Keratinocyte (primary cell): ENCODE data around the gene HAO2. TPM values are rescaled to one million over a fixed set of nuclear protein-coding genes. Genes with fewer than 3 reads are reported as not detected.

Source experiments
- DNase-seq: peaks from one replicate; pipeline ENCODE4 v3.0.0-alpha.2; 2011; ENCODE audit warnings: low read depth, missing footprints, low spot score
- FAIRE-seq: peaks from 2 replicates; lab custom pipeline; 2011; peaks lifted over from hg19 to GRCh38; lab: Jason Lieb, UNC
- H2AFZ ChIP-seq: 2 replicates; pipeline ENCODE4 v1.6.0; 2012; ENCODE audit warnings: low read length, control low read depth, inconsistent platforms; ENCODE audit not compliant: control insufficient read depth
- H3K27ac ChIP-seq: 2 replicates; pipeline ENCODE4 v1.5.1; 2011; ENCODE audit warnings: low read length; ENCODE audit not compliant: control insufficient read depth, insufficient read depth
- H3K27me3 ChIP-seq: 3 replicates; pipeline ENCODE4 v1.6.0; 2011; ENCODE audit warnings: low read length; ENCODE audit not compliant: control insufficient read depth, insufficient read depth; ENCODE audit errors: extremely low read depth
- H3K36me3 ChIP-seq, 2 experiments: 2 replicates in 1 of 2; 3 replicates in 1 of 2; pipeline ENCODE4 v1.5.1; 2011; ENCODE audit warnings: low read length in 2 of 2, mild to moderate bottlenecking in 1 of 2; ENCODE audit not compliant: control insufficient read depth in 2 of 2, insufficient read depth in 2 of 2; ENCODE audit errors: extremely low read depth in 1 of 2
- H3K4me1 ChIP-seq: 3 replicates; pipeline ENCODE4 v1.5.1; 2011; ENCODE audit warnings: low read length; ENCODE audit not compliant: control insufficient read depth, insufficient read depth; ENCODE audit errors: extremely low read depth
- H3K4me2 ChIP-seq: 3 replicates; pipeline ENCODE4 v1.6.0; 2011; ENCODE audit warnings: low read depth, low read length; ENCODE audit not compliant: control insufficient read depth, insufficient read depth; ENCODE audit errors: extremely low read depth
- H3K4me3 ChIP-seq, 3 experiments: fragments of 200-600 bp in 1 of 3; sonication (generic) in 1 of 3; 2 replicates in 2 of 3; 3 replicates in 1 of 3; pipeline ENCODE4 v1.5.1; 2011 to 2016; ENCODE audit warnings: low read length in 3 of 3, mild to moderate bottlenecking in 3 of 3, control low read depth in 2 of 3, inconsistent platforms in 1 of 3, low read depth in 1 of 3, mixed read lengths in 1 of 3, mixed run types in 1 of 3, moderate library complexity in 1 of 3; ENCODE audit not compliant: control insufficient read depth in 2 of 3, insufficient read depth in 2 of 3; ENCODE audit errors: extremely low read depth in 1 of 3
- H3K79me2 ChIP-seq: 2 replicates; pipeline ENCODE4 v1.6.0; 2012; ENCODE audit warnings: low read length; ENCODE audit not compliant: control insufficient read depth, insufficient read depth
- H3K9ac ChIP-seq: 3 replicates; pipeline ENCODE4 v1.6.0; 2011; ENCODE audit warnings: low read length; ENCODE audit not compliant: control insufficient read depth, insufficient read depth; ENCODE audit errors: extremely low read depth
- H3K9me1 ChIP-seq: 3 replicates; pipeline ENCODE4 v1.6.0; 2011; ENCODE audit warnings: low read length; ENCODE audit not compliant: control insufficient read depth, insufficient read depth; ENCODE audit errors: extremely low read depth
- H3K9me3 ChIP-seq: 2 replicates; pipeline ENCODE4 v1.5.1; 2012; ENCODE audit warnings: low read depth, low read length; ENCODE audit not compliant: control insufficient read depth
- H4K20me1 ChIP-seq: 3 replicates; pipeline ENCODE4 v1.6.0; 2011; ENCODE audit warnings: low read length; ENCODE audit not compliant: control insufficient read depth, insufficient read depth; ENCODE audit errors: extremely low read depth
- CTCF ChIP-seq, 3 experiments: IDR thresholded peaks in 1 of 3; conservative IDR thresholded peaks in 1 of 3; optimal IDR thresholded peaks in 1 of 3; 2 replicates in 2 of 3; 3 replicates in 1 of 3; pipeline versions ENCODE3 to v1.5.1; 2011; ENCODE audit warnings: low read length in 3 of 3, mild to moderate bottlenecking in 3 of 3, moderate library complexity in 2 of 3, control low read depth in 1 of 3, inconsistent platforms in 1 of 3; ENCODE audit not compliant: insufficient read depth in 2 of 3; ENCODE audit errors: extremely low read depth in 1 of 3
- EZH2 ChIP-seq: IDR thresholded peaks from one replicate; pipeline ENCODE4 v1.6.1; 2012; ENCODE audit warnings: inconsistent platforms, mild to moderate bottlenecking, low read length, moderate library complexity
- dilution Hi-C: fragments of 300-500 bp; cut with MboI; formaldehyde crosslinking; loops from one replicate; pipeline ENCODE4 v1.7.0; 2020; ENCODE audit warnings: low sequenced_read_pairs; ENCODE audit not compliant: extremely low pct_ligation_motif_present
- polyA plus RNA-seq, 5 experiments: library from polyadenylated mRNA; depleted of rRNA in 3 of 5; stranded (reverse) in 3 of 5; stranded (forward) in 1 of 5; unstranded in 1 of 5; fragments of >200 nt; gene quantifications; 1 replicate in 1 of 5; 2 replicates in 3 of 5; 3 replicates in 1 of 5; pipeline versions ENCODE4 v1.2.1 to v1.2.3, GENCODE V29; 2011 to 2012; ENCODE audit warnings: missing spikeins in 2 of 5, low read depth in 1 of 5, low replicate concordance in 1 of 5

Gene HAO2
- polyA plus RNA-seq, 1 donor (not counting 4 experiments of a cell fraction or from before 2014, with no cell fraction given): not detected

GRCh38 chr1:119387858-119388257 lies 19.3 kb downstream of the HAO2 start:
- Histone ChIP-seq H4K20me1 (no peaks in the 10 kb centered on the region), H3K36me3 (no peaks in the 10 kb centered on the region), H3K27me3 (peaks cover 4% of the 10 kb centered on the region), H3K27ac (no peak overlapping the region), H3K4me2 (no peak overlapping the region), H3K79me2 (no peaks in the 10 kb centered on the region), H2AFZ (no peak overlapping the region), H3K9me1 (no peaks in the 10 kb centered on the region), H3K9ac (no peak overlapping the region), H3K4me3 (no peak overlapping the region), H3K4me1 (no peaks in the 10 kb centered on the region), H3K9me3 (no peaks in the 10 kb centered on the region)
- no peak for TF ChIP-seq EZH2
- TF ChIP-seq CTCF (optimal IDR thresholded peaks at IDR 0.05 in 1 of 3, IDR thresholded peaks at IDR 0.05 in 1 of 3, conservative IDR thresholded peaks at IDR 0.05 in 1 of 3; ENCODE audit: extremely low read depth in 1 of 3, insufficient read depth in 2 of 3, low read length in 3 of 3): no peak
- DNase-seq (no peak), FAIRE-seq (no peak)
- dilution Hi-C loops: no loop called here

- no peaks in the 10 kb centered on the region for H3K79me2 ChIP-seq
- H3K4me2 ChIP-seq: no peak overlapping the region
These were observed 19.9 kb downstream of the HAO2 start for GRCh38 chr1:119388450-119388849.

More at GRCh38 chr1:119388450-119388849, 19.9 kb downstream of the HAO2 start:
- peaks cover 4% of the 10 kb centered on the region for H3K27me3 ChIP-seq
- TF ChIP-seq CTCF (optimal IDR thresholded peaks at IDR 0.05 in 1 of 3, IDR thresholded peaks at IDR 0.05 in 1 of 3, conservative IDR thresholded peaks at IDR 0.05 in 1 of 3; ENCODE audit: extremely low read depth in 1 of 3, insufficient read depth in 2 of 3, low read length in 3 of 3) (no peak), EZH2 (no peak)
- no peaks in the 10 kb centered on the region for H3K9me3 ChIP-seq
- FAIRE-seq: no peak
- no peak overlapping the region for H3K27ac ChIP-seq
- no peak overlapping the region for H2AFZ ChIP-seq
- H3K4me1 ChIP-seq: no peaks in the 10 kb centered on the region
- H3K9me1 ChIP-seq: no peaks in the 10 kb centered on the region
- dilution Hi-C loops: no loop called here
- no peaks in the 10 kb centered on the region for H3K36me3 ChIP-seq
- no peaks in the 10 kb centered on the region for H4K20me1 ChIP-seq
- H3K4me3 ChIP-seq: no peak overlapping the region
- DNase-seq: no peak
- no peak overlapping the region for H3K9ac ChIP-seq
